Measurements from ENCODE around the gene ARL8B. TPM values are rescaled to one million over a fixed set of nuclear protein-coding genes. Genes with fewer than 3 reads are reported as not detected.
A peak's percentile ranks its signal among the peaks of the same experiment; 100 is the strongest.

ARL8B gene
- total and polyA plus RNA-seq, 10 of the 15 experiments (the other 5 are each of a cell fraction or from before 2014, with no cell fraction given): 22.0 to 80.6 (median 43.7) TPM

DNA sequence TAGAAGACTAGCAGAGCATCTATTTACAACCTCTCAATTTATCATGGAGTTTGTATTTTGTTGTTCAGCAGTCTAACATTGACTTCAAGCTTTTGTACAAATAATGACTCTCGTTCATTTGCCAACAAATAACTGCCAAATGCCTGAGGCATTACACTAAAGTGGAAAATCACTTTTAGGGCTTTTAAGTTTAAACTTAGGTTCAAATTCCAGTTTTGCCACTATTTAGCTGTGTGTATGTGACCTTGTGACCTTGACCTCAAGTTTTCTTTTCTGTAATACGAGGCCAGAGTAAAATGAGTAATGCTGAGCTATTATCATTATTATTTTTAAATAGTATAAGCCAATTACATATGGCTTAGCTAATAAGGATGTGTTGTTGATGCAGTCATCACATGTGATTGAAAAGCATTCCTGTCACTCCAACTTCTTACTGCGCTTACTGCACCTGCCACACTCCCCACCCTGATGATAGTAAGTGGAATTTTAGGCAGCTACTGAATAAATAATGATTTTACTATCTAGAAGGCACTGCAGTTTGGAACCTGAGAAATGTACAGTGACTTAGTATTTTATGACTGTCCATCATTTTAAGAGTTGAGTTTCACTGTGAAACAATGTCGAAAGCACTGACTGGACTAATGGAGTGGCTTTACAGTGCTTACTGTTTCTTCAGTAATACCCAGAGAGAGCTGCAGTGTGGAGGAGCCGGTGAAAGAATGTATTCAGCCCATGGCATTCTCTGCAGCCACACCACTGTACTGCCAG lies 16.3 kb downstream of the ARL8B start:
- DNase-seq (ENCODE audit: low read depth, low spot score) (no peak), ATAC-seq (peak; percentile 48), FAIRE-seq (no peak)
- H3K9me3 ChIP-seq (replicated peaks; ENCODE audit: control insufficient read depth, insufficient read depth, low read length): peaks cover 19% of the 10 kb centered on the region
- H3K4me3 ChIP-seq: peak overlapping the region; percentile 41; the same call in 1 of the 2 replicates
- ChIA-PET POLR2A (interaction anchor here (0.7 to 5.4 kb wide), 9 partner anchors 15 to 371 kb away, joined by 3 to 67 read pairs (median 5); partner anchors contain the start of gene EDEM1), RAD21 (ENCODE audit: unreplicated experiment) (interaction anchor here (0.6 to 6.1 kb wide), 12 partner anchors 10 to 160 kb away, joined by 3 to 93 read pairs (median 8); no protein-coding TSS in a partner anchor), SMC1A (ENCODE audit: uncharacterized antibody, unreplicated experiment) (interaction anchor here (1.2 to 10.3 kb wide), 11 partner anchors 9 to 160 kb away, joined by 3 to 284 read pairs (median 10); partner anchors contain the start of genes ARL8B and EDEM1), CTCF (interaction anchor here (0.9 to 7.3 kb wide), 11 partner anchors 12 to 164 kb away, joined by 3 to 163 read pairs (median 4); partner anchors contain the start of genes ARL8B and EDEM1)
- peaks cover 56% of the 10 kb centered on the region for H3K4me1 ChIP-seq (ENCODE audit: control insufficient read depth, insufficient read depth, low read length)
- H3K79me2 ChIP-seq (ENCODE audit: control insufficient read depth, insufficient read depth, low read length): peaks cover 94% of the 10 kb centered on the region
- peak overlapping the region; percentile 12; the same call in 1 of the 2 replicates for H3K9ac ChIP-seq (ENCODE audit: control insufficient read depth, insufficient read depth, low read length)
- no peak for TF ChIP-seq ESRRA (IDR thresholded peaks at IDR 0.05; ENCODE audit: low read length)
- TF ChIP-seq, protein P1, sequence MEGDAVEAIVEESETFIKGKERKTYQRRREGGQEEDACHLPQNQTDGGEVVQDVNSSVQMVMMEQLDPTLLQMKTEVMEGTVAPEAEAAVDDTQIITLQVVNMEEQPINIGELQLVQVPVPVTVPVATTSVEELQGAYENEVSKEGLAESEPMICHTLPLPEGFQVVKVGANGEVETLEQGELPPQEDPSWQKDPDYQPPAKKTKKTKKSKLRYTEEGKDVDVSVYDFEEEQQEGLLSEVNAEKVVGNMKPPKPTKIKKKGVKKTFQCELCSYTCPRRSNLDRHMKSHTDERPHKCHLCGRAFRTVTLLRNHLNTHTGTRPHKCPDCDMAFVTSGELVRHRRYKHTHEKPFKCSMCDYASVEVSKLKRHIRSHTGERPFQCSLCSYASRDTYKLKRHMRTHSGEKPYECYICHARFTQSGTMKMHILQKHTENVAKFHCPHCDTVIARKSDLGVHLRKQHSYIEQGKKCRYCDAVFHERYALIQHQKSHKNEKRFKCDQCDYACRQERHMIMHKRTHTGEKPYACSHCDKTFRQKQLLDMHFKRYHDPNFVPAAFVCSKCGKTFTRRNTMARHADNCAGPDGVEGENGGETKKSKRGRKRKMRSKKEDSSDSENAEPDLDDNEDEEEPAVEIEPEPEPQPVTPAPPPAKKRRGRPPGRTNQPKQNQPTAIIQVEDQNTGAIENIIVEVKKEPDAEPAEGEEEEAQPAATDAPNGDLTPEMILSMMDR (IDR thresholded peaks at IDR 0.05 in 2 of 3, conservative IDR thresholded peaks at IDR 0.05 in 1 of 3; ENCODE audit: control insufficient read depth in 2 of 3, extremely low read depth in 1 of 3, insufficient read depth in 1 of 3, low read depth in 3 of 3, low read length in 3 of 3): no peak
- TF ChIP-seq PKNOX1 (IDR thresholded peaks at IDR 0.05): peak; percentile 80
- peak; percentile 86 for TF ChIP-seq NR2F1 (conservative IDR thresholded peaks at IDR 0.05)
- WGBS (ENCODE audit: insufficient coverage, insufficient replicate concordance, low lambda C conversion rate, missing lambda C conversion rate): 47% methylated on average over 5 of the region's 5 CpGs
- intact Hi-C loops (cut with micrococcal nuclease; ENCODE audit: unreplicated experiment): loop anchor here (10.0 kb wide), 1 partner anchor 286 kb away; no protein-coding TSS in a partner anchor
- H4K20me1 ChIP-seq (ENCODE audit: control insufficient read depth, insufficient read depth): no peaks in the 10 kb centered on the region
- peak overlapping the region; percentile 1; the same call in 1 of the 2 replicates for H3K4me2 ChIP-seq (ENCODE audit: control insufficient read depth, insufficient read depth)
- peaks cover 4 to 7% of the 10 kb centered on the region in 2 experiments; a peak in 3 of 4 replicates for H3K36me3 ChIP-seq (ENCODE audit: control insufficient read depth in 2 of 2, insufficient read depth in 2 of 2, low read length in 1 of 2)
- peak overlapping the region; percentile 90 for H3K27ac ChIP-seq (ENCODE audit: control insufficient read depth, insufficient read depth)
- no peaks in the 10 kb centered on the region for H3K27me3 ChIP-seq (replicated peaks in 1 of 2; ENCODE audit: control insufficient read depth in 2 of 2, insufficient read depth in 2 of 2, low read length in 1 of 2)
- no peak overlapping the region for H2AFZ ChIP-seq (ENCODE audit: control insufficient read depth, low read depth, low read length)
- in situ Hi-C loops (cut with MboI): loop anchor here (10.0 kb wide), 1 partner anchor 286 kb away; no protein-coding TSS in a partner anchor
- BruUV-seq (replicated peaks): no TSS peak

Data from GM12878 (cell line).